Measurements from ENCODE around the gene PCCA. TPM values are rescaled to one million over a fixed set of nuclear protein-coding genes. Genes with fewer than 3 reads are reported as not detected.

PCCA gene
- total RNA-seq, 1 experiment from 2014 or later = 39.9 TPM

DNA sequence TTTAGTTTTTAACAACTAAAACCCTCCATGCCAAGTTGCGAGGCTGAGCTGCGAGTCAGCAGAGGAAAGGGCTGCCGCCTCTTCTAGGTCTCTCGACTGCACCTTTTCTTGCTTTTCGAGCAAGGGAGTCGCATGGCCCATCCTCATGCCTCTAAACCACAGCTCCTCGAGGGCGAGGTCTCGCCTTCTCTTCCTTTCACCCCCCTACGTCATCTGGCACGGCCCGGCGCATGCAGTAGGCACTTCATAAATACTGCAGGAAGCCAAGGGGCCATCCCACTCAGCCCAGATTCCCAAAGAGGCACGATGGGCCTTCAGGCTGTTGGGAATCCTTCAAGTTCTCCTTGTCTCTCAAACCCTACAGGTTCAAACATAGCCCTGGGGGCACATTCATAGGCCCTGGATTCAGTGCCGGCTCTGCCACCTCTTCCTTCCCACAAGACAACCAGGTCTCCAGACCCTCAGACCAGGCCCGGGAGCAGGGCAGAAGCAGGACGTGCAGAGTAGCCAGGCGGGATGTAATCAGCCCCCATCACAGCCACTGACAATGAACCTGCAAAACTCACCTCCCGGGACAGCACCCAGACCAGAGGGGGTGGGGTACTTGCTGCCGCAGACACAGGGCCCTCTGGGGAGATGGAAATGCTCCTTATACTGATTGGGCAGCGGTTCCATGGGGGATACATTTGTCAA is 458.0 kb downstream of the PCCA start:
- no peaks in the 10 kb centered on the region for H3K27me3 ChIP-seq (replicated peaks; ENCODE audit: control insufficient read depth, insufficient read depth, low read length)
- ChIA-PET CTCF (no interaction called here), POLR2A (no interaction called here)
- no peaks in the 10 kb centered on the region for H3K27me3 Mint-ChIP-seq (ENCODE audit: insufficient read depth, unreplicated experiment)
- no peaks in the 10 kb centered on the region for H3K4me1 Mint-ChIP-seq (ENCODE audit: low read depth, unreplicated experiment)
- H3K27ac Mint-ChIP-seq (ENCODE audit: unreplicated experiment) = no peak overlapping the region
- H3K4me3 ChIP-seq (ENCODE audit: low read depth, low read length) = no peak overlapping the region
- no TSS peak for BruUV-seq (replicated peaks)
- no peaks in the 10 kb centered on the region for H3K9me3 Mint-ChIP-seq (ENCODE audit: unreplicated experiment)
- H3K4me1 ChIP-seq = no peaks in the 10 kb centered on the region
- no peak for DNase-seq
- no peak for TF ChIP-seq CTCF (IDR thresholded peaks at IDR 0.05; ENCODE audit: insufficient read depth in 1 of 2, low read depth in 1 of 2, low read length in 1 of 2, severe bottlenecking in 1 of 2, unreplicated experiment in 1 of 2)
- no peaks in the 10 kb centered on the region for H3K36me3 Mint-ChIP-seq (ENCODE audit: insufficient read depth, unreplicated experiment)
- H3K36me3 ChIP-seq (ENCODE audit: control insufficient read depth, insufficient read depth, low read length) = no peaks in the 10 kb centered on the region
- no peak overlapping the region for H3K4me3 Mint-ChIP-seq (ENCODE audit: unreplicated experiment)
- H3K9me3 ChIP-seq = no peaks in the 10 kb centered on the region
- intact Hi-C loops (cut with micrococcal nuclease; ENCODE audit: unreplicated experiment) = loop anchor here (10.0 kb wide), 1 partner anchor 892 kb away; no protein-coding TSS in a partner anchor

- BruUV-seq (replicated peaks) = no TSS peak
Observed at GRCh38 chr13:100547791-100548201, 458.9 kb downstream of the PCCA start.

DNA sequence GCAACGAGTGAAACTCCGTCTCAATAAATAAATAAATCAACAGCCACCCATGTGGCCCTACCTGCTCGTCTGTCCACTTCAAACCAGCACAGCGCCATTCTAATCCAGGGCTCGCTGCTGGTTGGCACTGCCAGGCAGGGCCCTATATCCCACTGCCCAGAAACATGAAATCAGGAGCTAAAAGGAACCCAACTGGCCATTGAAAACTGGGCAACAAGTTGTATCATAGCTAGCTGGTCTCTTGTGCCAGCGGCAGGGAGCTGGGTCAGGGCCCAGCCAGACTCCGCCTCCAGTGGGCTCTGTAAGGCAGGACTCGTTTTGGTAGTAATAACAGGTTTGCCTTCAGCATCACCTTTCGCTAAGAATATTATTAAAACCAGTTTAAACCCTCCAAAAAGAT is 460.4 kb downstream of the PCCA start:
- no peaks in the 10 kb centered on the region for H3K9me3 Mint-ChIP-seq (ENCODE audit: unreplicated experiment)
- H3K4me3 Mint-ChIP-seq (ENCODE audit: unreplicated experiment) = no peak overlapping the region
- Histone ChIP-seq H3K36me3 (ENCODE audit: control insufficient read depth, insufficient read depth, low read length) (no peaks in the 10 kb centered on the region), H3K4me1 (no peaks in the 10 kb centered on the region), H3K27me3 (replicated peaks; ENCODE audit: control insufficient read depth, insufficient read depth, low read length) (no peaks in the 10 kb centered on the region), H3K4me3 (ENCODE audit: low read depth, low read length) (no peak overlapping the region), H3K9me3 (no peaks in the 10 kb centered on the region)
- ChIA-PET CTCF (no interaction called here), POLR2A (no interaction called here)
- DNase-seq = no peak
- H3K27ac Mint-ChIP-seq (ENCODE audit: unreplicated experiment) = no peak overlapping the region
- H3K36me3 Mint-ChIP-seq (ENCODE audit: insufficient read depth, unreplicated experiment) = no peaks in the 10 kb centered on the region
- no peaks in the 10 kb centered on the region for H3K4me1 Mint-ChIP-seq (ENCODE audit: low read depth, unreplicated experiment)
- TF ChIP-seq CTCF (IDR thresholded peaks at IDR 0.05; ENCODE audit: insufficient read depth in 1 of 2, low read depth in 1 of 2, low read length in 1 of 2, severe bottlenecking in 1 of 2, unreplicated experiment in 1 of 2) = no peak
- no TSS peak for BruUV-seq (replicated peaks)
- intact Hi-C loops (cut with micrococcal nuclease; ENCODE audit: unreplicated experiment) = loop anchor here (10.0 kb wide), 1 partner anchor 895 kb away; no protein-coding TSS in a partner anchor
- no peaks in the 10 kb centered on the region for H3K27me3 Mint-ChIP-seq (ENCODE audit: insufficient read depth, unreplicated experiment)

More at GRCh38 chr13:100547791-100548201, 458.9 kb downstream of the PCCA start:
- Mint-ChIP-seq H3K4me3 (ENCODE audit: unreplicated experiment) (no peak overlapping the region), H3K9me3 (ENCODE audit: unreplicated experiment) (no peaks in the 10 kb centered on the region), H3K4me1 (ENCODE audit: low read depth, unreplicated experiment) (no peaks in the 10 kb centered on the region), H3K27me3 (ENCODE audit: insufficient read depth, unreplicated experiment) (no peaks in the 10 kb centered on the region), H3K36me3 (ENCODE audit: insufficient read depth, unreplicated experiment) (no peaks in the 10 kb centered on the region), H3K27ac (ENCODE audit: unreplicated experiment) (no peak overlapping the region)
- Histone ChIP-seq H3K27me3 (replicated peaks; ENCODE audit: control insufficient read depth, insufficient read depth, low read length) (no peaks in the 10 kb centered on the region), H3K36me3 (ENCODE audit: control insufficient read depth, insufficient read depth, low read length) (no peaks in the 10 kb centered on the region), H3K4me1 (no peaks in the 10 kb centered on the region), H3K4me3 (ENCODE audit: low read depth, low read length) (no peak overlapping the region), H3K9me3 (no peaks in the 10 kb centered on the region)
- TF ChIP-seq CTCF (IDR thresholded peaks at IDR 0.05; ENCODE audit: insufficient read depth in 1 of 2, low read depth in 1 of 2, low read length in 1 of 2, severe bottlenecking in 1 of 2, unreplicated experiment in 1 of 2) = no peak
- ChIA-PET POLR2A (no interaction called here), CTCF (no interaction called here)
- intact Hi-C loops (cut with micrococcal nuclease; ENCODE audit: unreplicated experiment) = loop anchor here (10.0 kb wide), 1 partner anchor 893 kb away; no protein-coding TSS in a partner anchor
- no peak for DNase-seq
